B cell (primary cell): Measurements from ENCODE around the gene PRLR. TPM values are rescaled to one million over a fixed set of nuclear protein-coding genes. Genes with fewer than 3 reads are reported as not detected.

Source experiments
- ATAC-seq: fragments of 200-7000 bp; cut with Tn5 transposase; one replicate; pipeline ENCODE4 v1.10.0; 2021; ENCODE audit warnings: low read depth, mild to moderate bottlenecking, moderate number of reproducible peaks, moderate library complexity
- CTCF ChIA-PET: fragments of 350-600 bp; sonication (Branson Sonifier 250); formaldehyde crosslinking; loops from one replicate; lab custom pipeline; 2021; ENCODE audit warnings: antibody characterized with exemption, inconsistent platforms; lab: Charles Lee
- POLR2A ChIA-PET: fragments of 350-600 bp; sonication (Branson Sonifier 250); formaldehyde crosslinking; loops from one replicate; lab custom pipeline; 2021; ENCODE audit warnings: antibody characterized with exemption; lab: Charles Lee
- DNase-seq: peaks from one replicate; pipeline ENCODE4 v3.0.0; 2013
- H2AFZ ChIP-seq: 2 replicates; pipeline ENCODE4 v1.6.1; 2012; ENCODE audit warnings: mild to moderate bottlenecking, low read depth, low read length; ENCODE audit not compliant: insufficient read depth, poor library complexity, severe bottlenecking
- H3K27ac ChIP-seq, 2 donors: 1 replicate in 1 of 2; 2 replicates in 1 of 2; pipeline ENCODE4 v1.5.1; 2012 to 2013; ENCODE audit warnings: low read length in 2 of 2, mild to moderate bottlenecking in 2 of 2, moderate library complexity in 1 of 2
- H3K27me3 ChIP-seq, 4 experiments: fragments of 200-600 bp in 1 of 4; sonication (generic) in 1 of 4; replicated peaks in 1 of 4; 1 replicate in 2 of 4; 2 replicates in 2 of 4; pipeline versions ENCODE4 v1.6.1 to v1.7.0; 2013 to 2016; ENCODE audit warnings: low read length in 3 of 4, mild to moderate bottlenecking in 2 of 4, mixed read lengths in 1 of 4, moderate library complexity in 1 of 4; ENCODE audit not compliant: insufficient read depth in 4 of 4, control insufficient read depth in 3 of 4; ENCODE audit errors: control extremely low read depth in 1 of 4
- H3K36me3 ChIP-seq, 2 experiments: replicated peaks in 1 of 2; 1 replicate in 1 of 2; 2 replicates in 1 of 2; pipeline versions ENCODE4 v1.6.1 to v1.7.1; 2013; ENCODE audit warnings: low read length in 1 of 2; ENCODE audit not compliant: insufficient read depth in 2 of 2, control insufficient read depth in 1 of 2; ENCODE audit errors: control extremely low read depth in 1 of 2, extremely low read depth in 1 of 2
- H3K4me1 ChIP-seq, 2 donors: fragments of 200-600 bp in 1 of 2; sonication (generic) in 1 of 2; 1 replicate in 1 of 2; 2 replicates in 1 of 2; pipeline versions ENCODE4 v1.5.1 to v1.6.1; 2013 to 2017; ENCODE audit warnings: low read length in 2 of 2; ENCODE audit not compliant: control insufficient read depth in 2 of 2, insufficient read depth in 2 of 2
- H3K4me2 ChIP-seq: replicated peaks from 2 replicates; pipeline ENCODE3; 2012; ENCODE audit warnings: mild to moderate bottlenecking, low read depth, low read length; ENCODE audit not compliant: poor library complexity, severe bottlenecking
- H3K4me3 ChIP-seq, 5 experiments: fragments of 200-600 bp in 1 of 5; sonication (generic) in 1 of 5; 1 replicate in 3 of 5; 2 replicates in 2 of 5; pipeline versions ENCODE4 v1.5.1 to v1.7.0; 2011 to 2016; ENCODE audit warnings: low read length in 4 of 5, mild to moderate bottlenecking in 4 of 5, low read depth in 2 of 5, control low read depth in 1 of 5, moderate library complexity in 1 of 5; ENCODE audit not compliant: insufficient read depth in 1 of 5; ENCODE audit errors: control extremely low read depth in 1 of 5, extremely low read depth in 1 of 5
- H3K79me2 ChIP-seq: fragments of 200-600 bp; sonication (generic); one replicate; pipeline ENCODE4 v1.6.0; 2016; ENCODE audit warnings: low read length; ENCODE audit not compliant: control insufficient read depth, insufficient read depth
- H3K9ac ChIP-seq: fragments of 200-600 bp; sonication (generic); 2 replicates; pipeline ENCODE4 v1.6.1; 2017; ENCODE audit warnings: mild to moderate bottlenecking, low read length, moderate library complexity
- H3K9me3 ChIP-seq, 3 donors: one replicate each; pipeline versions ENCODE4 v1.6.1 to v1.7.1; 2013; ENCODE audit warnings: low read length in 2 of 3; ENCODE audit not compliant: control insufficient read depth in 2 of 3, insufficient read depth in 1 of 3; ENCODE audit errors: control extremely low read depth in 1 of 3
- H4K20me1 ChIP-seq: 2 replicates; pipeline ENCODE4 v1.6.0; 2012; ENCODE audit warnings: mild to moderate bottlenecking, low read length; ENCODE audit not compliant: insufficient read depth, control insufficient read depth, poor library complexity, severe bottlenecking
- H3K27ac Mint-ChIP-seq: one replicate; pipeline ENCODE4 v1.8.0; 2021; ENCODE audit warnings: mixed read lengths
- H3K27me3 Mint-ChIP-seq: one replicate; pipeline ENCODE4 v1.8.0; 2021; ENCODE audit warnings: mixed read lengths
- H3K4me1 Mint-ChIP-seq: one replicate; pipeline ENCODE4 v1.8.0; 2021; ENCODE audit warnings: mixed read lengths
- H3K4me3 Mint-ChIP-seq: one replicate; pipeline ENCODE4 v1.8.0; 2021; ENCODE audit warnings: mixed read lengths
- H3K9me3 Mint-ChIP-seq: one replicate; pipeline ENCODE4 v1.8.0; 2022; ENCODE audit warnings: mixed read lengths; ENCODE audit not compliant: insufficient read depth
- CTCF ChIP-seq: fragments of 200-600 bp; IDR thresholded peaks from one replicate; pipeline ENCODE4 v1.8.0; 2022; ENCODE audit warnings: antibody characterized with exemption, mild to moderate bottlenecking
- EZH2 ChIP-seq: IDR thresholded peaks from 2 replicates; pipeline ENCODE4 v1.6.1; 2012; ENCODE audit warnings: borderline replicate concordance, low read depth, mild to moderate bottlenecking, moderate library complexity, low read length; ENCODE audit not compliant: insufficient read depth, poor library complexity, severe bottlenecking
- WGBS: methylation state at CpG from one replicate; pipeline ENCODE4 v1.1.5; 2013; ENCODE audit warnings: missing lambda C conversion rate; ENCODE audit not compliant: insufficient coverage; 5-methylcytosine and 5-hydroxymethylcytosine counted together
- intact Hi-C: fragments of 100-400 bp; cut with micrococcal nuclease; formaldehyde crosslinking; loops from one replicate; pipeline ENCODE4 v1.10.0; 2022
- polyA plus RNA-seq: library from polyadenylated mRNA; depleted of rRNA; stranded (reverse); fragments of >200 nt; gene quantifications from 2 replicates; pipeline ENCODE4 v1.2.3, GENCODE V29; 2012
- total RNA-seq, 2 donors: library from RNA; stranded (reverse); fragments of 120-200 nt in 1 of 2; gene quantifications; 1 replicate in 1 of 2; 2 replicates in 1 of 2; pipeline versions ENCODE4 v1.2.3 to v1.2.4, GENCODE V29; 2013 to 2022

PRLR gene
- total and polyA plus RNA-seq, 2 donors (not counting 1 experiment from before 2014, with no cell fraction given): 0.39 TPM; not detected in 1

- Histone ChIP-seq H3K27me3 (peaks cover 0 to 6% (median 0%) of the 10 kb centered on the region in 4 experiments), H4K20me1 (no peaks in the 10 kb centered on the region), H3K79me2 (no peaks in the 10 kb centered on the region), H3K4me2 (no peak overlapping the region), H3K27ac (no peak overlapping the region), H3K9me3 (no peaks in the 10 kb centered on the region), H3K4me3 (no peak overlapping the region), H3K9ac (no peak overlapping the region), H3K36me3 (no peaks in the 10 kb centered on the region), H3K4me1 (no peaks in the 10 kb centered on the region), H2AFZ (no peak overlapping the region)
- ChIA-PET CTCF (no interaction called here), POLR2A (no interaction called here)
- Mint-ChIP-seq H3K27ac (no peak overlapping the region), H3K4me1 (no peaks in the 10 kb centered on the region), H3K27me3 (peaks cover 22% of the 10 kb centered on the region), H3K9me3 (no peaks in the 10 kb centered on the region), H3K4me3 (no peak overlapping the region)
- no peak for TF ChIP-seq EZH2
- no peak for TF ChIP-seq CTCF
- 83% methylated on average over 2 of the region's 3 CpGs for WGBS
- DNase-seq (no peak), ATAC-seq (no peak)
- intact Hi-C loops: no loop called here
Measured at GRCh38 chr5:35035271-35035670, 195.0 kb downstream of the PRLR start.

GRCh38 chr5:35032356-35032755, 197.9 kb downstream of the PRLR start:
- WGBS: 71% methylated on average over 3 of the region's 6 CpGs
- intact Hi-C loops: no loop called here
- peaks cover 0 to 6% (median 0%) of the 10 kb centered on the region in 4 experiments for H3K27me3 ChIP-seq
- no peaks in the 10 kb centered on the region for H3K4me1 ChIP-seq
- CTCF ChIA-PET: no interaction called here
- H3K9me3 ChIP-seq: no peaks in the 10 kb centered on the region
- H3K9ac ChIP-seq: no peak overlapping the region
- H3K79me2 ChIP-seq: no peaks in the 10 kb centered on the region
- H3K4me1 Mint-ChIP-seq: no peaks in the 10 kb centered on the region
- H2AFZ ChIP-seq: no peak overlapping the region
- H3K36me3 ChIP-seq: no peaks in the 10 kb centered on the region
- ATAC-seq (no peak), DNase-seq (no peak)
- TF ChIP-seq CTCF (no peak), EZH2 (no peak)
- H3K9me3 Mint-ChIP-seq: no peaks in the 10 kb centered on the region
- no peak overlapping the region for H3K27ac Mint-ChIP-seq
- peaks cover 23% of the 10 kb centered on the region for H3K27me3 Mint-ChIP-seq
- no peak overlapping the region for H3K27ac ChIP-seq
- H4K20me1 ChIP-seq: no peaks in the 10 kb centered on the region
- no peak overlapping the region for H3K4me3 Mint-ChIP-seq
- no peak overlapping the region for H3K4me3 ChIP-seq
- no peak overlapping the region for H3K4me2 ChIP-seq
- POLR2A ChIA-PET: no interaction called here
